K562 (cell line): ENCODE data around the gene C16orf92. TPM values are rescaled to one million over a fixed set of nuclear protein-coding genes. Genes with fewer than 3 reads are reported as not detected.

Source experiments
- BCOR ChIP-seq: fragments of 450-650 bp; IDR thresholded peaks from 2 replicates; pipeline ENCODE4 v1.6.1; 2016
- CBX2 ChIP-seq: fragments of 200-600 bp; sonication (generic); IDR thresholded peaks from one replicate; pipeline ENCODE4 v1.6.1; 2012; ENCODE audit warnings: mild to moderate bottlenecking, low read length, inconsistent platforms; ENCODE audit not compliant: insufficient read depth, poor library complexity, severe bottlenecking
- CHD4 ChIP-seq: fragments of 200-600 bp; sonication (generic); IDR thresholded peaks from 3 replicates; pipeline ENCODE4 v1.6.1; 2012; ENCODE audit warnings: low read depth, mild to moderate bottlenecking, mixed read lengths, low read length, inconsistent platforms; ENCODE audit not compliant: insufficient read depth, insufficient replicate concordance, poor library complexity, severe bottlenecking
- CTBP1 ChIP-seq: fragments of 450-650 bp; IDR thresholded peaks from 2 replicates; pipeline ENCODE4 v1.6.1; 2016; ENCODE audit warnings: borderline replicate concordance
- EGR1 ChIP-seq: fragments of 450-650 bp; conservative IDR thresholded peaks from 2 replicates; pipeline ENCODE4 v1.6.1; 2017; ENCODE audit warnings: mild to moderate bottlenecking
- ETV5 ChIP-seq: sonication (generic); formaldehyde crosslinking; IDR thresholded peaks from 2 replicates; pipeline ENCODE4 v1.4.0; 2020; ENCODE audit warnings: low read depth, mild to moderate bottlenecking, missing genetic modification reagents
- FIP1L1 ChIP-seq: fragments of 200-400 bp; formaldehyde crosslinking; IDR thresholded peaks from 2 replicates; pipeline ENCODE4 v1.6.1; 2018; ENCODE audit warnings: mild to moderate bottlenecking, low read depth, low read length; ENCODE audit not compliant: poor library complexity, severe bottlenecking
- HDGF ChIP-seq: fragments of 450-650 bp; IDR thresholded peaks from 2 replicates; pipeline ENCODE4 v1.6.1; 2016
- HNRNPLL ChIP-seq: fragments of 200-400 bp; formaldehyde crosslinking; IDR thresholded peaks from 2 replicates; pipeline ENCODE4 v1.6.1; 2017; ENCODE audit warnings: low read length, low read depth, mild to moderate bottlenecking; ENCODE audit not compliant: poor library complexity, severe bottlenecking
- KHSRP ChIP-seq: fragments of 450-650 bp; IDR thresholded peaks from 2 replicates; pipeline ENCODE4 v1.6.1; 2017
- PYGO2 ChIP-seq: fragments of 450-650 bp; IDR thresholded peaks from 2 replicates; pipeline ENCODE4 v1.6.1; 2016; ENCODE audit warnings: mild to moderate bottlenecking, missing genetic modification characterization, moderate library complexity, missing compliant biosample characterization
- RBFOX2 ChIP-seq: fragments of 200-400 bp; formaldehyde crosslinking; IDR thresholded peaks from 2 replicates; pipeline ENCODE4 v1.6.1; 2017; ENCODE audit warnings: low read depth, mild to moderate bottlenecking, low read length, moderate library complexity
- RFX5 ChIP-seq: IDR thresholded peaks from 2 replicates; pipeline ENCODE4 v1.6.1; 2011; ENCODE audit warnings: low read depth, mild to moderate bottlenecking, improper control_type of control experiment, low read length
- RHOXF2B ChIP-seq: fragments of 250-450 bp; sonication (Bioruptor Pico); conservative IDR thresholded peaks from 2 replicates; pipeline ENCODE4 v1.5.1; 2021
- SIX5 ChIP-seq, 2 experiments: IDR thresholded peaks; 2 replicates each; pipeline ENCODE4 v1.6.1; 2011; ENCODE audit warnings: low read length in 2 of 2, borderline replicate concordance in 1 of 2, low read depth in 1 of 2, mild to moderate bottlenecking in 1 of 2, moderate library complexity in 1 of 2; ENCODE audit not compliant: insufficient read depth in 1 of 2
- SMAD4 ChIP-seq: fragments of 250-450 bp; sonication (Bioruptor Pico); conservative IDR thresholded peaks from 2 replicates; pipeline ENCODE4 v1.8.0; 2021; ENCODE audit warnings: inconsistent platforms, mild to moderate bottlenecking, moderate library complexity
- SRF ChIP-seq, 2 experiments: fragments of 250-450, 450-650 bp in 1 of 2; sonication (Bioruptor Pico) in 1 of 2; sonication (generic) in 1 of 2; formaldehyde crosslinking; IDR thresholded peaks; 2 replicates each; pipeline versions ENCODE4 v1.5.0 to v1.5.1; 2020 to 2022; ENCODE audit warnings: mild to moderate bottlenecking in 1 of 2, missing genetic modification reagents in 1 of 2
- TCF3 ChIP-seq: sonication (generic); formaldehyde crosslinking; IDR thresholded peaks from 2 replicates; pipeline ENCODE4 v1.4.0; 2020; ENCODE audit warnings: mild to moderate bottlenecking, missing genetic modification reagents
- YY1 ChIP-seq, 3 experiments: IDR thresholded peaks; 2 replicates each; pipeline ENCODE4 v1.6.1; 2011; ENCODE audit warnings: low read length in 2 of 3, mild to moderate bottlenecking in 2 of 3, moderate library complexity in 2 of 3, borderline replicate concordance in 1 of 3, control low read depth in 1 of 3, low read depth in 1 of 3; ENCODE audit not compliant: insufficient read depth in 3 of 3, insufficient replicate concordance in 2 of 3, control insufficient read depth in 1 of 3, insufficient read length in 1 of 3; ENCODE audit errors: extremely low read depth in 1 of 3
- ZC3H4 ChIP-seq: sonication (generic); formaldehyde crosslinking; IDR thresholded peaks from 2 replicates; pipeline ENCODE4 v1.9.0; 2021; ENCODE audit warnings: missing genetic modification reagents, borderline replicate concordance
- ZEB2 ChIP-seq: fragments of 450-650 bp; IDR thresholded peaks from 2 replicates; pipeline ENCODE4 v1.6.1; 2016
- ZFX ChIP-seq: sonication (generic); formaldehyde crosslinking; IDR thresholded peaks from 2 replicates; pipeline ENCODE4 v1.8.0; 2022; ENCODE audit warnings: mild to moderate bottlenecking, missing genetic modification reagents, moderate library complexity
- ZKSCAN8 ChIP-seq: fragments of 200-800 bp; sonication (Bioruptor generic); IDR thresholded peaks from 2 replicates; pipeline ENCODE4 v1.6.1; 2016; ENCODE audit warnings: missing genetic modification characterization, missing compliant biosample characterization
- polyA plus RNA-seq, 8 experiments: library from polyadenylated mRNA; depleted of rRNA in 4 of 8; stranded (reverse) in 5 of 8; unstranded in 3 of 8; fragments of >200 nt; fragmentation: Nextera tagmentation in 2 of 8; fragmentation: Illumina TruSeq in 1 of 8; extraction: Ambion mirVana in 2 of 8; extraction: Trizol in 1 of 8; gene quantifications; 2 replicates each; pipeline versions ENCODE4 v1.2.1 to v1.2.3, GENCODE V29; 2011 to 2014; ENCODE audit warnings: inconsistent platforms in 1 of 8, missing spikeins in 1 of 8
- total RNA-seq, 7 experiments: library from RNA; depleted of rRNA in 6 of 7; stranded (reverse); fragments of >200 nt in 6 of 7; fragmentation: Illumina TruSeq in 2 of 7; extraction: Trizol in 2 of 7; gene quantifications; 2 replicates each; pipeline versions ENCODE4 v1.2.1 to v1.2.3, GENCODE V29; 2011 to 2021; ENCODE audit warnings: low replicate concordance in 1 of 7
- TF ChIP-seq, protein P1 (sequence below): sonication (generic); formaldehyde crosslinking; IDR thresholded peaks from 2 replicates; pipeline ENCODE4 v1.8.0; 2023; ENCODE audit warnings: mild to moderate bottlenecking, missing genetic modification reagents

C16orf92 gene
- total and polyA plus RNA-seq, 9 of the 15 experiments (the other 6 are each of a cell fraction or from before 2014, with no cell fraction given) = not detected

DNA sequence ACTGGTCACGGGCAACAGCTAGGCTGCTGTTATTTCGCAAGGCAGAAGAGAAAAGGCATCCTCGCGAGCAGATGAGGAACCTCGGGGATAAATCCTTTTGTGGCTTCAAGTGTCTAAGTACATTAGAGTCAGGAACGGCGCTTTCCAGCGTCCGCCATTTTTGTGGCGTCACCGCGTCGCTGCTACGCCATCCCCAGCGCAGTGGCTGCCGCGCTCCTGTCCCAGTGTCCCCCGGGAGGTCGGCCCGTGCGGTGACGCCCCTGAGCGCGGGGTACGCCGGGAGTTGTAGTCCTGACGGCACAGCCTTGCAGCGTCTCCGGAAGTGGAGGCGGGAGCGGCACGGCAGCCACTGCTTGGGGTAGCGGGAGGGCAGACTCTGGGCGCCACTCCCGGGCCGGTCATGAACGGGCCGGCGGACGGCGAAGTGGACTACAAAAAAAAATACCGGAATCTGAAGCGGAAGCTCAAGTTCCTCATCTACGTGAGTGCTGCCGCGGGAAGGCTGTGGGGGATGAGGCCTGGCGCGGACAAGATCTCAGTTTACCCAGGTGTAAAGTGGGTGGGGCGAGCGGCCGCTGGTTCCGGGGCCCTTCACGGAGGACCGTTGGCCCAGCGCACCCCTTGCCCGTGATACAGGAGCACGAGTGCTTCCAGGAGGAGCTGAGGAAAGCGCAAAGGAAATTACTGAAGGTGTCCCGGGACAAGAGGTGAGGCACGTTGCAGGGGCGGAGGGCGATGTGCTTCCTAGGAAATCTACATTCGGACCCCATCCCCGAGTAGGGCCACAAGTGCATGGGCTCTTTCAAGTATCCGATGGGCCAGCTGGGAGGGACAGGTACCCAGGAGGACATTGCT is 26.9 kb upstream of the C16orf92 start, which contains the start of gene INO80E (continued):
- TF ChIP-seq YY1 (IDR thresholded peaks at IDR 0.05; ENCODE audit: borderline replicate concordance in 1 of 3, control insufficient read depth in 1 of 3, extremely low read depth in 1 of 3, insufficient read depth in 3 of 3, insufficient read length in 1 of 3, insufficient replicate concordance in 2 of 3, low read depth in 1 of 3, low read length in 2 of 3) (peak; percentile 88 to 97 (median 95)), HDGF (no peak), CBX2 (no peak), EGR1 (peak; percentile 84), CTBP1 (peak; percentile 69), ETV5 (CRISPR knock-in tag) (peak; percentile 96), RHOXF2B (CRISPR knock-in tag) (no peak), KHSRP (peak; percentile 55; the same call in 1 of the 2 replicates), HNRNPLL (peak; percentile 66), ZKSCAN8 (no peak; the same call in 1 of the 2 replicates), ZFX (peak; percentile 69), RBFOX2 (peak; percentile 89), BCOR (peak; percentile 87), CHD4 (no peak), SRF (CRISPR knock-in tag; IDR thresholded peaks at IDR 0.05) (peak in 1 of 2 experiments; percentile 77; a peak in 2 of 4 replicates), TCF3 (CRISPR knock-in tag) (no peak; the same call in 1 of the 2 replicates), PYGO2 (tag) (no peak), FIP1L1 (no peak), SIX5 (IDR thresholded peaks at IDR 0.05; ENCODE audit: borderline replicate concordance in 1 of 2, insufficient read depth in 1 of 2, low read depth in 1 of 2, low read length in 2 of 2) (peak; percentile 75 to 81), RFX5 (no peak), ZC3H4 (CRISPR knock-in tag) (no peak), ZEB2 (no peak), SMAD4 (0 out of 2 replicates have a peak, but pooled peaks have one; percentile 7)
- TF ChIP-seq, protein P1, sequence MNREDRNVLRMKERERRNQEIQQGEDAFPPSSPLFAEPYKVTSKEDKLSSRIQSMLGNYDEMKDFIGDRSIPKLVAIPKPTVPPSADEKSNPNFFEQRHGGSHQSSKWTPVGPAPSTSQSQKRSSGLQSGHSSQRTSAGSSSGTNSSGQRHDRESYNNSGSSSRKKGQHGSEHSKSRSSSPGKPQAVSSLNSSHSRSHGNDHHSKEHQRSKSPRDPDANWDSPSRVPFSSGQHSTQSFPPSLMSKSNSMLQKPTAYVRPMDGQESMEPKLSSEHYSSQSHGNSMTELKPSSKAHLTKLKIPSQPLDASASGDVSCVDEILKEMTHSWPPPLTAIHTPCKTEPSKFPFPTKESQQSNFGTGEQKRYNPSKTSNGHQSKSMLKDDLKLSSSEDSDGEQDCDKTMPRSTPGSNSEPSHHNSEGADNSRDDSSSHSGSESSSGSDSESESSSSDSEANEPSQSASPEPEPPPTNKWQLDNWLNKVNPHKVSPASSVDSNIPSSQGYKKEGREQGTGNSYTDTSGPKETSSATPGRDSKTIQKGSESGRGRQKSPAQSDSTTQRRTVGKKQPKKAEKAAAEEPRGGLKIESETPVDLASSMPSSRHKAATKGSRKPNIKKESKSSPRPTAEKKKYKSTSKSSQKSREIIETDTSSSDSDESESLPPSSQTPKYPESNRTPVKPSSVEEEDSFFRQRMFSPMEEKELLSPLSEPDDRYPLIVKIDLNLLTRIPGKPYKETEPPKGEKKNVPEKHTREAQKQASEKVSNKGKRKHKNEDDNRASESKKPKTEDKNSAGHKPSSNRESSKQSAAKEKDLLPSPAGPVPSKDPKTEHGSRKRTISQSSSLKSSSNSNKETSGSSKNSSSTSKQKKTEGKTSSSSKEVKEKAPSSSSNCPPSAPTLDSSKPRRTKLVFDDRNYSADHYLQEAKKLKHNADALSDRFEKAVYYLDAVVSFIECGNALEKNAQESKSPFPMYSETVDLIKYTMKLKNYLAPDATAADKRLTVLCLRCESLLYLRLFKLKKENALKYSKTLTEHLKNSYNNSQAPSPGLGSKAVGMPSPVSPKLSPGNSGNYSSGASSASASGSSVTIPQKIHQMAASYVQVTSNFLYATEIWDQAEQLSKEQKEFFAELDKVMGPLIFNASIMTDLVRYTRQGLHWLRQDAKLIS (CRISPR knock-in tag) = peak; percentile 84; the same call in 1 of the 2 replicates
